Stimulated activated CD4-positive, alpha-beta T cell treated with anti-CD3 and anti-CD28 coated beads, Interleukin-15, amount 100 ng/mL, for 1 hour (primary cell): ENCODE results near the gene HOXA1.

Source experiments
- DNase-seq, 2 donors: peaks; one replicate each; pipeline ENCODE4 v3.0.0-alpha.2; 2020; ENCODE audit warnings: low read depth in 1 of 2, low spot score in 1 of 2

Gene HOXA1

GRCh38 chr7:27093184-27093895, 2.5 kb downstream of the HOXA1 start:
- no peak for DNase-seq

DNA sequence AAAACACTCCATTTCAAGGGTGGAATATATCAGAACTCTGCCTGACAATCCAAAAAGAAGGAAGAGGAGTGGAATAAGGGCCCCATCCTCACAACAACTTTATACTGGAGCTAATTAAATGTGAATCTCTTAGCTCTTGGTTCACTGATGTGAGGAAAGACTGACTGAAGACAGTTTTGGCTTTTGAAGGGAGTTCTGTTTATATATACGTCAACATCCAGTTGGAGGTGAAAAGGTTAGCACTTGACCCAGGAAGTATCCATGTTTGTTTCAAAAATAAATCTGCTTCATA, 3.0 kb downstream of the HOXA1 start:
- DNase-seq: no peak

DNA sequence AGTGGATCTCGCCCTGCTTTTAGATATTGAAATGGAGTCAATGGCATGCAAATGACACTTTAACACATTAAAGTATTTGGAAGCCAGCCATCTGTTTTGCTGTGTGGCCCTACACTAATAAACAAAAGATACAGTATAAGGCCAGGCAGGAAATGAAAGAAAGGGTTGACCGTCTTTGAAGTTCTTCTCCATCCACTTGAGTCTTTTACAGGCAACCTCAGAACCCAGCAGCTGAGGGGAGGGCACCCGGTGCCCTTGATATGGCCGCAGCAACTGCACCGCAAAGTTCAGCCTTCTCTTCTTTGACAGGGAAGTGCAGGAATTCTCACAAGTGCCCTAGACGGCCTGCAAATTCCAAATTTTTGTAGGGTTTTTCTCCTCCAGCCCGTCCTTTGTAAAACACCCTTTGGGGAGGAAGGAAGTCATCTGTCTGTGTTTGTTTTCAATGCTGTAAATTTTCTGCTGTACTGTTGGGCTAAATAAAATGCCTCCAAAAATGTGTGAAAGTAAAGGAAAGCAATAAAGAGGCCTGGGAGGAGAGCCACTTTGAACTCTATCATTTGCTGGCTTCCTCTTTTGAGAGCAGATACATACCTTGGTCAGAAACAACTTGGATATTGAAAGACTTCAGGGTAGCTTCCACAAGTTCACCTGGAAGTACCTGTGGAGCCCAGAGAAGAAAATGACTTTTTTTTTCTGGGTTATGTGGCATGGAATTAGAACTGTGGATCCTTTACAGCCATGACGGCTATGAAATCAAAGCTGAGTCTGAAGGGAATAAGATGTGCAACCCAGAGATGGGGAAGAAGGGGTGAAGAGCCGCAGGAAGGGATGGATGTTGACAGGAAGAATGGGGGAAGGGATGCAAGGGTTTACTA, 3.6 kb downstream of the HOXA1 start:
- DNase-seq: no peak

- no peak for DNase-seq
Observed at GRCh38 chr7:27091105-27091504, 4.7 kb downstream of the HOXA1 start.

GRCh38 chr7:27088002-27088922, 7.5 kb downstream of the HOXA1 start:
- no peak for DNase-seq

DNA sequence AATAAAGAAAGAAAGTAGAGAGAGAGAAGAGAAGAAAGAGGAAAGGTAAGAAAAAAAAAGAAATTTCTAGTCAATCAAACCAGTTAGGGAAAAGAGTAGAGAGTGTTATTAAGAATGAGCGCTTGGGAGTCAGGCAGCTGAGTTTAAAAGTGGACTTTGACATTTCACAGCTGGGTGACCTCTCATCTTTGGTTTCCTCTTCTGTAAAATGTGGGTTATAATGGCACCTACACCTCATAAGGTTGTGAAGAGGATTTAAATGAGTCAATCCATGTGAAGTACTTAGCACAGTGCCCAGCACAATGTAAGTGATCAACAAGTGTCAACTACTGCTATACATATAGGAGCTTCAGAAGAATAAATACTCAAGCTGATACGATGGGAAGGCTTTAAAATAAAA, 12.2 kb downstream of the HOXA1 start:
- no peak for DNase-seq

GRCh38 chr7:27082171-27082570, 13.6 kb downstream of the HOXA1 start:
- no peak for DNase-seq

- DNase-seq: no peak
Observed at GRCh38 chr7:27080844-27081436, 14.9 kb downstream of the HOXA1 start.

DNA sequence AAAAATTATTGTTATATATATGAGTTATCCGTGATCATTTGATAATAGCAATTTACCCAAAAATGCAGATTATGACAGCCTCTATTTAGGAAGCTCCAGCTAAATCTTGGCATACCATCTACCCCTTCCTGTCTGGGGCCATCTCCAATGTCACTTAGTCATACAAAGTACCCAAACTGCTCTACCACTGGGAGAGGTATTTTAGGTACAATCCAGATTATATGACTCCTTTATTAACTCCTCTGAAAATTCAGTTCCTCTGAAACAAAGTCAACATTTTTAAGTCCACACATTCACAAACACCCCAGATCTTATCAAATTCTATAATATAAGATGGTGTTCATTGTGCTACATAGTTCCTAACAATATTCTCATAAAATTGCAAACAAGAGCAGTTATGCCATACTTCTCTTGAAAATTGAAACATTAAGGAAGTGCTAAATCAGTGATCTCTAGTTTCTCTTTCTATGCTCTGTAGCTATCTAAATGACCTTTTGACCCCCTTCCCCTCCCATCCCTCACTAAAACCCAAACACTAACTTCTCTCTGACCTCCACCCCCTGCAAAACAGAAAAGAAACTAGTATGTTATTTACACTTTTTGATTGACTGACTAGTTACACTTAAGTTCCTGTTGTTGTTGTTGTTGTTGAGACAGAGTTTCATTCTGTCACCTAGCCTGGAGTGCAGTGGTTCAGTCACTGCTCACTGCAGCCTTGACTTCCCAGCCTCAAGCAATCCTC, 16.4 kb downstream of the HOXA1 start:
- no peak for DNase-seq

GRCh38 chr7:27078616-27079233, 17.1 kb downstream of the HOXA1 start:
- DNase-seq: no peak

DNA sequence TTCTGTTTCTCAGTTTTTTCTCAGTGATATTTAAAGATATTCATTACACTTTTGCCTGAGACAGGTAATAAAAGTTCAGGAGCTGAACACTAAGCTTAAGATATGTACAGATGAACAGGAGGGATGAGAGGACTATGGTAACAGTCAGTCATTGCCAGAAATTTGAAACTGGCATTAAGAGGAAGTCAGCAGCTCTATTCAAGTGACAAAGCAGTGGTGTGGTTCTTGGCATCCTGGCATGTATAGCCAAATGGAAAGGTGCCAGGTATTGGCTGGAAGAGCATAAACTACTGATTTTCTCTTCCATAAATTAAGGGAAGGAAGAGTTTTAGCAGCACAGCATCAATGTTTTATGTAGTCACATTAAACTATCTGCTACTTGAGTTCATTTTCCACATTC, 22.7 kb downstream of the HOXA1 start:
- DNase-seq: no peak

- no peak for DNase-seq
Observed at GRCh38 chr7:27071622-27072390, 24.0 kb downstream of the HOXA1 start.

GRCh38 chr7:27068259-27068658, 27.5 kb downstream of the HOXA1 start:
- no peak for DNase-seq

DNA sequence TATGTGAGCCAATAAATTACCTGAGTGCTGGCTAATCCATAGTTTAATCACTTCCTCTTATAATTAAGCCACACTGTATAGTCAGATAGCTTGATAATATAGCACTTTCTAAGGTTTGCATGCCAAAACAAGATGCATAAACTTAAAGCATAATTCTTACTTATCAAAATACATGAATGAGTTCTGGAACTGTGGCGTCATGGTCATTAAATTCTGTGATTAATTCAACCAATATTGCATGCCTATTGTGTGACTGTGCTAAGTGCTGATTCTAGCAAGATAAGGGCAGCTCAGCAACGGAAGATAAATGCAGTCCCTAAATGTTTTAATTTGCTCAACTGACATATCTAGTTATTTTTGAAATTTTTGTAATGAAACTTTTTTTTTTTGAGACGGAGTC, 29.7 kb downstream of the HOXA1 start:
- DNase-seq: no peak

GRCh38 chr7:27065709-27066108, 30.1 kb downstream of the HOXA1 start:
- DNase-seq: no peak

GRCh38 chr7:27064661-27065060, 31.1 kb downstream of the HOXA1 start:
- no peak for DNase-seq

DNA sequence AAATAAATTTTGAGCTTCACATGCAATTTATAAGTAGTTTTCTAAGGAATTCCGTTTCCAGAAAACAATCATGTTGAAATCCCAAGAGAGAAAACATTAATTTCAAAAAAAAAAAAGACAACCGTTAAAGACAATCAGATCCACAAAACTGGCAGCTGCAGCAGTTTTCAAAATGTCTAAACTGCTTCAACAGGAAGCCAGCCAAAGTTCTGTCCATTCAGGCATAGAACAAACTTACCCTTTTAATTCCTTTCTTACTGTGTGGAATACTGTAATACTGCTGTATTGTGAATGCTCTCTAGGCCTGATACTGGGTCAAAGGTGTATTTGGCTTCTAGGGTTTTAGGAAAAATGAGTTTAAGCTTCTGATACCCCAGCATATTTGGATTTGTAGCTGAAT, 31.6 kb downstream of the HOXA1 start:
- DNase-seq: no peak

GRCh38 chr7:27062946-27063345, 32.9 kb downstream of the HOXA1 start:
- DNase-seq: no peak

DNA sequence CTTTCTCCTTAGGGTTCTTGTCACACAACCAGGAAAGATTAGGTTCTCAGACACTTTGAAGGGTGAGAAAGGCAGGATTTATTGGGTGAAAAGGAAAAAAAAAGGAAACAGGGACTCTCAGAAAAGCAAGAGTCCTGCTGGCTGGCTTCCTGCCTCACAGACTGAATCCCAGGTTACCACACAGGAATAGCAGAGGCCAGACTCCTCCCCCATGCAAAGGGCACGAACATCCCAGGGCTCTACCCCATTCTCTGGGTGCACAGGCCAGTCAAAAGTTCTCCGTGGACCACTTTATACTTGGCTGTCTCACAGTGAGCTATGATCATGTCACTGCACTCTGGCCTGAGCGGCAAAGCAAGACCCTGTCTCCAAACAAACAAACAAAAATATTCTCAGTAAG, 42.6 kb downstream of the HOXA1 start:
- DNase-seq: no peak
